GM06990 (cell line): ENCODE measurements around the gene TBRG1.

Experiments
- DNase-seq: peaks from one replicate; pipeline ENCODE4 v3.0.0-alpha.2; 2011; ENCODE audit not compliant: insufficient read length; ENCODE audit errors: extremely low read depth
- H3K27me3 ChIP-seq: replicated peaks from 2 replicates; pipeline ENCODE4 v1.6.0; 2011; ENCODE audit warnings: low read length; ENCODE audit not compliant: control insufficient read depth, insufficient read depth
- H3K36me3 ChIP-seq: 2 replicates; pipeline ENCODE4 v1.5.1; 2011; ENCODE audit warnings: low read length; ENCODE audit not compliant: control insufficient read depth, insufficient read depth
- H3K4me3 ChIP-seq: replicated peaks from 2 replicates; pipeline ENCODE4 v1.5.1; 2011; ENCODE audit warnings: low read depth, mild to moderate bottlenecking, control low read depth, low read length
- CTCF ChIP-seq: IDR thresholded peaks from 2 replicates; pipeline ENCODE4 v1.5.1; 2011; ENCODE audit warnings: low read length, control low read depth, mild to moderate bottlenecking, inconsistent platforms; ENCODE audit not compliant: insufficient read depth, poor library complexity, severe bottlenecking

The TBRG1 gene

GRCh38 chr11:124618863-124619262, 3.8 kb upstream of the TBRG1 start:
- DNase-seq = no peak

GRCh38 chr11:124623861-124624525, 1.3 kb downstream of the TBRG1 start:
- no peaks in the 10 kb centered on the region; the same call in 1 of the 2 replicates for H3K27me3 ChIP-seq
- peaks cover 14% of the 10 kb centered on the region for H3K36me3 ChIP-seq
- no peak for TF ChIP-seq CTCF
- peak overlapping the region; percentile 97 for H3K4me3 ChIP-seq
- no peak for DNase-seq

More at GRCh38 chr11:124618863-124619262, 3.8 kb upstream of the TBRG1 start:
- Histone ChIP-seq H3K36me3 (no peaks in the 10 kb centered on the region), H3K4me3 (no peak overlapping the region), H3K27me3 (no peaks in the 10 kb centered on the region; the same call in 1 of the 2 replicates)
- TF ChIP-seq CTCF = no peak

- Histone ChIP-seq H3K4me3 (no peak overlapping the region), H3K27me3 (no peaks in the 10 kb centered on the region), H3K36me3 (peaks cover 19% of the 10 kb centered on the region)
- no peak for DNase-seq
- TF ChIP-seq CTCF = no peak
These were observed 3.0 kb downstream of the TBRG1 start for GRCh38 chr11:124625504-124626168.

- no peaks in the 10 kb centered on the region for H3K27me3 ChIP-seq
- H3K4me3 ChIP-seq = no peak overlapping the region
- peaks cover 28% of the 10 kb centered on the region for H3K36me3 ChIP-seq
- no peak for DNase-seq
- TF ChIP-seq CTCF = no peak
These were observed 4.9 kb downstream of the TBRG1 start for GRCh38 chr11:124627546-124627945.

GRCh38 chr11:124629961-124630360, 7.3 kb downstream of the TBRG1 start:
- Histone ChIP-seq H3K36me3 (peaks cover 29% of the 10 kb centered on the region), H3K4me3 (no peak overlapping the region), H3K27me3 (no peaks in the 10 kb centered on the region)
- TF ChIP-seq CTCF = no peak
- no peak for DNase-seq
